H1 (cell line): ENCODE data around the gene RELN. TPM values are rescaled to one million over a fixed set of nuclear protein-coding genes. Genes with fewer than 3 reads are reported as not detected.
A peak's percentile ranks its signal among the peaks of the same experiment; 100 is the strongest.

ENCODE experiments used
- CTCF ChIA-PET: fragments of 300-600 bp; sonication (Branson Sonifier 250); formaldehyde crosslinking; loops from one replicate; lab custom pipeline; 2021; ENCODE audit not compliant: partially characterized antibody; lab: Charles Lee
- POLR2A ChIA-PET: fragments of 300-600 bp; sonication (Branson Sonifier 250); formaldehyde crosslinking; loops from one replicate; lab custom pipeline; 2021; ENCODE audit warnings: inconsistent platforms; ENCODE audit not compliant: partially characterized antibody; lab: Charles Lee
- DNase-seq, 2 experiments: peaks; one replicate each; pipeline versions ENCODE4 v3.0.0 to v3.0.0-alpha.2; 2010 to 2022; ENCODE audit warnings: low spot score in 2 of 2, low read depth in 1 of 2, mixed read lengths in 1 of 2
- FAIRE-seq: peaks from 2 replicates; lab custom pipeline; 2011; peaks lifted over from hg19 to GRCh38; lab: Jason Lieb, UNC
- H2AFZ ChIP-seq: 2 replicates; pipeline ENCODE4 v1.8.1; 2012; ENCODE audit warnings: low read length, inconsistent platforms
- H2AK5ac ChIP-seq: 2 replicates; pipeline ENCODE4 v1.6.1; 2013; ENCODE audit warnings: low read depth, low read length
- H2BK120ac ChIP-seq: replicated peaks from 2 replicates; pipeline ENCODE3; 2013; ENCODE audit warnings: low read depth, low read length, inconsistent platforms
- H2BK12ac ChIP-seq: 2 replicates; pipeline ENCODE4 v1.6.1; 2013; ENCODE audit warnings: low read depth, low read length
- H2BK15ac ChIP-seq: 2 replicates; pipeline ENCODE4 v1.6.1; 2013; ENCODE audit warnings: low read length
- H2BK20ac ChIP-seq: 2 replicates; pipeline ENCODE4 v1.6.1; 2013; ENCODE audit warnings: low read length
- H2BK5ac ChIP-seq: 2 replicates; pipeline ENCODE4 v1.6.1; 2013; ENCODE audit warnings: low read depth, low read length
- H3K14ac ChIP-seq: 2 replicates; pipeline ENCODE4 v1.6.1; 2013; ENCODE audit warnings: inconsistent platforms; ENCODE audit not compliant: insufficient read length
- H3K18ac ChIP-seq: 2 replicates; pipeline ENCODE4 v1.6.1; 2013; ENCODE audit warnings: low read length; ENCODE audit errors: extremely low read depth
- H3K23ac ChIP-seq: 2 replicates; pipeline ENCODE4 v1.6.1; 2013; ENCODE audit warnings: inconsistent platforms; ENCODE audit not compliant: insufficient read length
- H3K23me2 ChIP-seq: 2 replicates; pipeline ENCODE4 v1.6.1; 2013; ENCODE audit warnings: low read depth, low read length
- H3K27ac ChIP-seq: 2 replicates; pipeline ENCODE4 v1.6.1; 2011; ENCODE audit warnings: low read depth, low read length, inconsistent platforms
- H3K27me3 ChIP-seq, 4 experiments: replicated peaks in 1 of 4; 1 replicate in 1 of 4; 2 replicates in 3 of 4; pipeline versions ENCODE4 v1.6.1 to v1.8.1; 2011 to 2013; ENCODE audit warnings: low read length in 3 of 4, mild to moderate bottlenecking in 3 of 4, inconsistent platforms in 2 of 4, mixed read lengths in 2 of 4, moderate library complexity in 1 of 4; ENCODE audit not compliant: control insufficient read depth in 3 of 4, insufficient read depth in 3 of 4; ENCODE audit errors: extremely low read depth in 1 of 4
- H3K36me3 ChIP-seq, 4 experiments: 2 replicates each; pipeline versions ENCODE4 v1.6.1 to v1.8.1; 2011 to 2013; ENCODE audit warnings: mild to moderate bottlenecking in 4 of 4, low read length in 3 of 4, moderate library complexity in 2 of 4, control low read depth in 1 of 4, inconsistent platforms in 1 of 4; ENCODE audit not compliant: insufficient read depth in 4 of 4, control insufficient read depth in 2 of 4
- H3K4ac ChIP-seq: replicated peaks from 2 replicates; pipeline ENCODE3; 2013; ENCODE audit warnings: low read length, low read depth, mixed read lengths, inconsistent platforms; ENCODE audit not compliant: insufficient read length
- H3K4me1 ChIP-seq, 4 experiments: replicated peaks in 1 of 4; 1 replicate in 1 of 4; 2 replicates in 3 of 4; pipeline versions ENCODE4 v1.6.1 to v1.8.1; 2011 to 2013; ENCODE audit warnings: low read length in 3 of 4, inconsistent platforms in 2 of 4, mixed read lengths in 1 of 4; ENCODE audit not compliant: insufficient read depth in 4 of 4, control insufficient read depth in 3 of 4
- H3K4me2 ChIP-seq, 2 experiments: 2 replicates each; pipeline versions ENCODE4 v1.6.1 to v1.8.1; 2011 to 2013; ENCODE audit warnings: low read depth in 2 of 2, low read length in 2 of 2, control low read depth in 1 of 2, inconsistent platforms in 1 of 2, mild to moderate bottlenecking in 1 of 2; ENCODE audit not compliant: insufficient read depth in 1 of 2
- H3K4me3 ChIP-seq, 4 experiments: fragments of 200-600, 300-600 bp in 1 of 4; sonication (generic), shearing (Covaris generic), sonication (Bioruptor Twin) in 1 of 4; 2 replicates each; pipeline versions ENCODE4 v1.5.1 to v1.8.1; 2011 to 2016; ENCODE audit warnings: low read length in 4 of 4, low read depth in 3 of 4, control low read depth in 2 of 4, inconsistent platforms in 2 of 4, mild to moderate bottlenecking in 2 of 4, mixed read lengths in 1 of 4, moderate library complexity in 1 of 4; ENCODE audit not compliant: insufficient read depth in 2 of 4; ENCODE audit errors: extremely low read depth in 1 of 4
- H3K56ac ChIP-seq: replicated peaks from 2 replicates; pipeline ENCODE3; 2013; ENCODE audit warnings: low read depth, mild to moderate bottlenecking, mixed read lengths, low read length, inconsistent platforms; ENCODE audit not compliant: insufficient read length
- H3K79me1 ChIP-seq: 2 replicates; pipeline ENCODE4 v1.6.1; 2013; ENCODE audit warnings: low read depth, low read length, control low read depth
- H3K79me2 ChIP-seq, 2 experiments: 2 replicates each; pipeline versions ENCODE4 v1.6.1 to v1.8.1; 2012 to 2013; ENCODE audit warnings: low read length in 2 of 2, mild to moderate bottlenecking in 2 of 2, inconsistent platforms in 1 of 2; ENCODE audit not compliant: insufficient read depth in 2 of 2, control insufficient read depth in 1 of 2
- H3K9ac ChIP-seq, 4 experiments: replicated peaks in 1 of 4; 1 replicate in 1 of 4; 2 replicates in 3 of 4; pipeline versions ENCODE4 v1.6.1 to v1.8.1; 2011 to 2013; ENCODE audit warnings: low read depth in 3 of 4, low read length in 3 of 4, control low read depth in 2 of 4, mild to moderate bottlenecking in 2 of 4, moderate library complexity in 2 of 4, inconsistent platforms in 1 of 4; ENCODE audit errors: extremely low read depth in 1 of 4
- H3K9me3 ChIP-seq, 2 experiments: 2 replicates each; pipeline versions ENCODE4 v1.6.1 to v1.8.1; 2012 to 2013; ENCODE audit warnings: mild to moderate bottlenecking in 2 of 2, moderate library complexity in 2 of 2, control low read depth in 1 of 2, inconsistent platforms in 1 of 2, low read depth in 1 of 2, low read length in 1 of 2, mixed read lengths in 1 of 2; ENCODE audit not compliant: insufficient read depth in 2 of 2
- H4K20me1 ChIP-seq, 2 experiments: replicated peaks in 1 of 2; 2 replicates each; pipeline versions ENCODE3 to v1.8.1; 2011 to 2013; ENCODE audit warnings: inconsistent platforms in 2 of 2, low read length in 2 of 2, mild to moderate bottlenecking in 1 of 2; ENCODE audit not compliant: insufficient read depth in 2 of 2, control insufficient read depth in 1 of 2
- H4K5ac ChIP-seq: 2 replicates; pipeline ENCODE4 v1.6.1; 2013; ENCODE audit warnings: low read length, low read depth, mixed read lengths, inconsistent platforms; ENCODE audit not compliant: insufficient read length
- H4K8ac ChIP-seq: 2 replicates; pipeline ENCODE4 v1.8.0; 2013; ENCODE audit warnings: mild to moderate bottlenecking, moderate library complexity, low read length, inconsistent platforms; ENCODE audit not compliant: insufficient read depth; ENCODE audit errors: extremely low read depth
- H4K91ac ChIP-seq: replicated peaks from 2 replicates; pipeline ENCODE3; 2013; ENCODE audit warnings: low read length, mixed read lengths, inconsistent platforms; ENCODE audit not compliant: insufficient read length
- CTCF ChIP-seq, 3 experiments: IDR thresholded peaks; 1 replicate in 2 of 3; 2 replicates in 1 of 3; pipeline versions ENCODE4 v1.5.1 to v1.6.1; 2011; ENCODE audit warnings: low read length in 3 of 3, mild to moderate bottlenecking in 3 of 3, inconsistent platforms in 2 of 3, low read depth in 1 of 3, moderate library complexity in 1 of 3; ENCODE audit not compliant: insufficient read depth in 1 of 3; ENCODE audit errors: control extremely low read depth in 1 of 3
- SIX5 ChIP-seq: IDR thresholded peaks from 2 replicates; pipeline ENCODE4 v1.6.1; 2011; ENCODE audit warnings: mild to moderate bottlenecking, low read depth, low read length
- SP2 ChIP-seq: IDR thresholded peaks from 2 replicates; pipeline ENCODE4 v1.6.1; 2012; ENCODE audit warnings: mild to moderate bottlenecking, low read length, inconsistent platforms
- TAF7 ChIP-seq: optimal IDR thresholded peaks from 2 replicates; pipeline ENCODE3; 2011; ENCODE audit warnings: low read depth, mild to moderate bottlenecking, inconsistent platforms, low read length, moderate library complexity, borderline replicate concordance
- WGBS, 2 experiments: shearing (Covaris generic) in 1 of 2; methylation state at CpG; one replicate each; pipeline versions ENCODE4 v1.1.6 to v1.1.7; 2013 to 2015; ENCODE audit warnings: low lambda C conversion rate in 2 of 2, mixed read lengths in 2 of 2, inconsistent platforms in 1 of 2, low coverage in 1 of 2, missing lambda C conversion rate in 1 of 2; ENCODE audit not compliant: insufficient replicate concordance in 2 of 2, insufficient coverage in 1 of 2, insufficient read length in 1 of 2; ENCODE audit errors: extremely low coverage in 1 of 2, missing lambda C conversion rate in 1 of 2; 5-methylcytosine and 5-hydroxymethylcytosine counted together
- polyA plus RNA-seq, 7 experiments: library from polyadenylated mRNA; depleted of rRNA in 3 of 7; stranded (reverse) in 5 of 7; unstranded in 2 of 7; fragments of >200 nt in 5 of 7; fragments of 200-250 nt in 2 of 7; gene quantifications; 1 replicate in 5 of 7; 2 replicates in 1 of 7; 4 replicates in 1 of 7; pipeline versions ENCODE4 v1.2.1 to v1.2.3, GENCODE V29; 2011 to 2013; ENCODE audit warnings: missing spikeins in 2 of 7, mixed read lengths in 2 of 7
- total RNA-seq: library from RNA; stranded (reverse); fragmentation: NEBNext Ultra II Directional; extraction: Animal tissue kit (Norgen Biotek cat#: 25700); gene quantifications from 2 replicates; pipeline ENCODE4 v1.2.1, GENCODE V29; 2021

Gene RELN
- total and polyA plus RNA-seq, 2 of the 8 experiments (the other 6 are each of a cell fraction or from before 2014, with no cell fraction given): 0.03 to 0.07 TPM

- Histone ChIP-seq H3K36me3 (no peaks in the 10 kb centered on the region), H3K27ac (no peak overlapping the region), H2BK5ac (no peak overlapping the region), H3K79me2 (no peaks in the 10 kb centered on the region), H3K56ac (no peak overlapping the region), H2BK12ac (no peak overlapping the region), H2AFZ (peak overlapping the region; percentile 86), H3K14ac (no peak overlapping the region), H4K8ac (no peak overlapping the region; the same call in 1 of the 2 replicates), H4K20me1 (no peaks in the 10 kb centered on the region), H3K4me3 (peak overlapping the region; percentile 40 to 66 (median 49)), H2BK20ac (no peak overlapping the region), H3K4me1 (peaks cover 0 to 2% (median 0%) of the 10 kb centered on the region in 4 experiments; a peak in 1 of 7 replicates), H3K23ac (no peak overlapping the region), H3K9ac (no peak overlapping the region), H3K4me2 (peak overlapping the region; percentile 72 to 81), H3K79me1 (no peaks in the 10 kb centered on the region), H4K5ac (no peak overlapping the region), H3K9me3 (no peaks in the 10 kb centered on the region), H4K91ac (no peak overlapping the region), H3K23me2 (peaks cover 15% of the 10 kb centered on the region), H2AK5ac (no peak overlapping the region), H2BK15ac (no peak overlapping the region), H3K4ac (no peak overlapping the region), H2BK120ac (no peak overlapping the region), H3K18ac (no peak overlapping the region), H3K27me3 (peaks cover 11 to 47% (median 42%) of the 10 kb centered on the region in 4 experiments)
- CTCF ChIA-PET: interaction anchor here (0.9 kb wide), 1 partner anchor 123 kb away, joined by 4 read pairs; no protein-coding TSS in a partner anchor
- DNase-seq (peak in 1 of 2 experiments; percentile 75), FAIRE-seq (no peak)
- 3% methylated on average over 41 of the region's 80 CpGs; no CpG with 5 or more reads in 1 of the 2 experiments for WGBS, 2 experiments
- POLR2A ChIA-PET: no interaction called here
- TF ChIP-seq TAF7 (no peak), CTCF (IDR thresholded peaks at IDR 0.05; ENCODE audit: control extremely low read depth in 1 of 3, insufficient read depth in 1 of 3, low read depth in 1 of 3, low read length in 3 of 3) (peak in 2 of 3 experiments; percentile 3 to 6; a peak in 1 of 4 replicates), SP2 (no peak), SIX5 (no peak)
These were observed 618 bp upstream of the RELN start for GRCh38 chr7:103989785-103990767.
